Measurements from ENCODE around the gene TTLL12.

TTLL12 gene

DNA sequence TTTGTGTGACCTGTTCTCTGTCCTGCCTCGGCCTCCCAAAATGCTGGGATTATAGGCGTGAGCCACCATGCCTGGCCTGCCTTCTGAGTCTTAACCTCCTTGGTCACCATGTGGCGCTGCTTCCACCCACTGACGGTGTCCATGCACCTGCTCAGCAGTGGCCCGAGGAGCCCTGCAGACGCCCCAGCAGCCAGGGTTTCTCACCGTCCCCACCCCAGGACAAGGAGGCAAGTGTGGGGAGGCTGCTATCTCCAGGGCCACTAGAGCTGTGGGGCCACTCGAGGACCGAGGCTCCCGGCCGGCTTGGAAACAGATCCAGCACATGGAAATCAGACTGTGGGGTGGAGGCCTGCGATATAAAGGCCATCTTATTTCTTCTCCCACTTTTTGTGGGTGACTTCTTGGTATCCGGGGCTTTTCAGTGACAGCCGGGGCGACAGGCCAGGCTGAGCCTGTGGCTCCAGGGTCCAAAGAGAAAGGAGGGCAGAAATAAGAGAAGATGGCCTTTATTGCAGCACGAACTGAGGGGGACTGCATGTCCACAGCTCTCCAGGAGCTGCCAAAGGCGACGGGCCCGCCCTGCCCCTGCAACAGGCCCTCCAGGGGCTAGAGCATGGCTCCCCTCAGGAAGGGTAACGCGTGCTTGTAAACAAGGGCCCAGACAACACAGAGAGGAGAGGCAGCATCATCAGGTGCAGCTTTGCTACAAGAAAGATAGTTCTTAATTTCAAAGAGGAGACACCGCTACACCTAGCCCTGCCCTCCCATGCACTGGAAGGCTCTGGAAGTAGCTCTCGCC lies 20.6 kb downstream of the TTLL12 start:
- no peak overlapping the region for H3K4me2 ChIP-seq (ENCODE audit: low read depth, low read length, poor library complexity, severe bottlenecking)
- H3K36me3 ChIP-seq (ENCODE audit: low read length), result no peaks in the 10 kb centered on the region
- no peaks in the 10 kb centered on the region for H3K27me3 ChIP-seq (ENCODE audit: low read length)
- no peak overlapping the region for H3K9ac ChIP-seq (ENCODE audit: low read length)
- H3K9me3 ChIP-seq (ENCODE audit: insufficient read depth, low read length), result no peaks in the 10 kb centered on the region
- no peak overlapping the region for H3K4me3 ChIP-seq (ENCODE audit: insufficient read depth, low read length, poor library complexity, severe bottlenecking)
- no peak overlapping the region for H2AFZ ChIP-seq (ENCODE audit: low read depth, low read length, severe bottlenecking)
- H3K27ac ChIP-seq (ENCODE audit: low read depth, low read length), result no peak overlapping the region
- H4K20me1 ChIP-seq (ENCODE audit: low read depth, low read length), result no peaks in the 10 kb centered on the region
- no peak for TF ChIP-seq EZH2phosphoT487 (conservative IDR thresholded peaks at IDR 0.05; ENCODE audit: low read length)
- TF ChIP-seq, protein P1, sequence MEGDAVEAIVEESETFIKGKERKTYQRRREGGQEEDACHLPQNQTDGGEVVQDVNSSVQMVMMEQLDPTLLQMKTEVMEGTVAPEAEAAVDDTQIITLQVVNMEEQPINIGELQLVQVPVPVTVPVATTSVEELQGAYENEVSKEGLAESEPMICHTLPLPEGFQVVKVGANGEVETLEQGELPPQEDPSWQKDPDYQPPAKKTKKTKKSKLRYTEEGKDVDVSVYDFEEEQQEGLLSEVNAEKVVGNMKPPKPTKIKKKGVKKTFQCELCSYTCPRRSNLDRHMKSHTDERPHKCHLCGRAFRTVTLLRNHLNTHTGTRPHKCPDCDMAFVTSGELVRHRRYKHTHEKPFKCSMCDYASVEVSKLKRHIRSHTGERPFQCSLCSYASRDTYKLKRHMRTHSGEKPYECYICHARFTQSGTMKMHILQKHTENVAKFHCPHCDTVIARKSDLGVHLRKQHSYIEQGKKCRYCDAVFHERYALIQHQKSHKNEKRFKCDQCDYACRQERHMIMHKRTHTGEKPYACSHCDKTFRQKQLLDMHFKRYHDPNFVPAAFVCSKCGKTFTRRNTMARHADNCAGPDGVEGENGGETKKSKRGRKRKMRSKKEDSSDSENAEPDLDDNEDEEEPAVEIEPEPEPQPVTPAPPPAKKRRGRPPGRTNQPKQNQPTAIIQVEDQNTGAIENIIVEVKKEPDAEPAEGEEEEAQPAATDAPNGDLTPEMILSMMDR (IDR thresholded peaks at IDR 0.05; ENCODE audit: insufficient read depth, low read length, poor library complexity, severe bottlenecking), result no peak
- H3K79me2 ChIP-seq (ENCODE audit: insufficient read depth, low read length), result no peaks in the 10 kb centered on the region
- no peaks in the 10 kb centered on the region for H3F3A ChIP-seq (ENCODE audit: insufficient read depth)
- H3K9me2 ChIP-seq (replicated peaks; ENCODE audit: insufficient read depth, low read length), result no peaks in the 10 kb centered on the region

DNA sequence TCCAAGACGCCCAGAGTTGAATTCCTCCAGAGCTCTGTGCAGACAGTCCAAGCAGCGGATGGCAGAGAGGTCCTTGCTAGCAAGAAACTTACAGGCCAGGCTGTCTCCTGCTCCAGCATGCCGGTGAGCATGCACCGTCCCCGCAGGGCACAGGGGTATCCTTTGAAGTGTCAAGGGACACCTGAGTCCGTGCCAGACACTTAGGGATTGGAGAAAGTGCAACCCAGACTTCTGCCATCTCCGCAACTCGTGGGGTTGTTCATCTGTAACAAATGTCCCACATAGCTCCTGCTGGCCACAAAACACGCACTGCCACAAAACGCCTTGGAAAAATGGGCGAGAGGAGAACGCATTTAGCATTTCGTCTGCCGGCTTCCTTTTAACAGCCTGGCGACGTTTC lies 22.3 kb downstream of the TTLL12 start:
- Histone ChIP-seq H4K20me1 (ENCODE audit: low read depth, low read length) (no peaks in the 10 kb centered on the region), H3K36me3 (ENCODE audit: low read length) (no peaks in the 10 kb centered on the region)

DNA sequence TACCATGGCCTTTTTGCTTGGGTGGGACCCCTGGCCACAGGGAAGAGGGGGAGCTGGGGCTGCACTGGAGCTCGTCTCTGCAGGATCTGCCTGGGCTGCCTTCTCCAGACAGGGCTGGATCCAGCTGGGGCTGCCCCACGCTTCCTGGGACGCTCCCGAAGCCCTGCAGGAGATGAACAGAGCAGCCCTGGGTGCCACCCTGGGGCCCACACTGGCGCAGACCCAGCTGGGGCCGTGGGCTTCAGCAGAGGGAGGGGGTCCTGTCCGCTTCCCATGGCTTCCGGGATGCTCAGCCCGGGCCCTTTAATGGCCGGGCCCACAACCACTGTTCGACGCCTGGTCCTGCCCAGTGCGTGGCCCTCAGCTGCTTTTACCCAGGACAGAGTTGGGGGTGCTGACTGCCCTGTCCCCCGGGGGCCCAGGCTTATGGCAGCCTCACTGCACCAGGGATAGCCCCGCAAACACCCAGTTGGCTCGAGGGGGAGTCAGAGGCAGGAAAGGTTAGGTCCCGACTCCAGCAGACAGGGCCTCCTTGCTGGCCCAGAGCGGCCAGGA lies 23.6 kb downstream of the TTLL12 start:
- H3K27ac ChIP-seq (ENCODE audit: low read depth, low read length), result no peak overlapping the region
- H3K9ac ChIP-seq (ENCODE audit: low read length), result no peak overlapping the region
- no peak overlapping the region for H2AFZ ChIP-seq (ENCODE audit: low read depth, low read length, severe bottlenecking)
- no peaks in the 10 kb centered on the region for H3K9me3 ChIP-seq (ENCODE audit: insufficient read depth, low read length)
- no peaks in the 10 kb centered on the region for H4K20me1 ChIP-seq (ENCODE audit: low read depth, low read length)
- H3K4me3 ChIP-seq (ENCODE audit: insufficient read depth, low read length, poor library complexity, severe bottlenecking), result no peak overlapping the region
- no peaks in the 10 kb centered on the region for H3K36me3 ChIP-seq (ENCODE audit: low read length)
- H3F3A ChIP-seq (ENCODE audit: insufficient read depth), result no peaks in the 10 kb centered on the region
- H3K4me2 ChIP-seq (ENCODE audit: low read depth, low read length, poor library complexity, severe bottlenecking), result no peak overlapping the region
- H3K27me3 ChIP-seq (ENCODE audit: low read length), result no peaks in the 10 kb centered on the region
- TF ChIP-seq, protein P1 (IDR thresholded peaks at IDR 0.05; ENCODE audit: insufficient read depth, low read length, poor library complexity, severe bottlenecking), result no peak
- TF ChIP-seq EZH2phosphoT487 (conservative IDR thresholded peaks at IDR 0.05; ENCODE audit: low read length), result no peak
- H3K9me2 ChIP-seq (replicated peaks; ENCODE audit: insufficient read depth, low read length), result no peaks in the 10 kb centered on the region
- no peaks in the 10 kb centered on the region for H3K79me2 ChIP-seq (ENCODE audit: insufficient read depth, low read length)

More for the DNA sequence above, 22.3 kb downstream of the TTLL12 start:
- no peaks in the 10 kb centered on the region for H3K9me2 ChIP-seq (replicated peaks; ENCODE audit: insufficient read depth, low read length)
- H3K4me3 ChIP-seq (ENCODE audit: insufficient read depth, low read length, poor library complexity, severe bottlenecking), result no peak overlapping the region
- H3K4me2 ChIP-seq (ENCODE audit: low read depth, low read length, poor library complexity, severe bottlenecking), result no peak overlapping the region
- no peaks in the 10 kb centered on the region for H3K27me3 ChIP-seq (ENCODE audit: low read length)
- no peak overlapping the region for H3K27ac ChIP-seq (ENCODE audit: low read depth, low read length)
- no peaks in the 10 kb centered on the region for H3K9me3 ChIP-seq (ENCODE audit: insufficient read depth, low read length)
- H3F3A ChIP-seq (ENCODE audit: insufficient read depth), result no peaks in the 10 kb centered on the region
- H2AFZ ChIP-seq (ENCODE audit: low read depth, low read length, severe bottlenecking), result no peak overlapping the region
- no peak overlapping the region for H3K9ac ChIP-seq (ENCODE audit: low read length)
- H3K79me2 ChIP-seq (ENCODE audit: insufficient read depth, low read length), result no peaks in the 10 kb centered on the region
- TF ChIP-seq, protein P1 (IDR thresholded peaks at IDR 0.05; ENCODE audit: insufficient read depth, low read length, poor library complexity, severe bottlenecking), result no peak
- TF ChIP-seq EZH2phosphoT487 (conservative IDR thresholded peaks at IDR 0.05; ENCODE audit: low read length), result no peak

Data from SU-DHL-6 (cell line).